ENCODE measurements around the gene CRIM1. TPM values are rescaled to one million over a fixed set of nuclear protein-coding genes. Genes with fewer than 3 reads are reported as not detected.
A peak's percentile ranks its signal among the peaks of the same experiment; 100 is the strongest.
"Not testable (repeated sequence)": the region's sequence is repeated elsewhere in the genome, so short reads cannot be mapped to it uniquely, and the experiment has no call there.

CRIM1 gene
- total RNA-seq, 1 experiment from 2014 or later, result 292 TPM

DNA sequence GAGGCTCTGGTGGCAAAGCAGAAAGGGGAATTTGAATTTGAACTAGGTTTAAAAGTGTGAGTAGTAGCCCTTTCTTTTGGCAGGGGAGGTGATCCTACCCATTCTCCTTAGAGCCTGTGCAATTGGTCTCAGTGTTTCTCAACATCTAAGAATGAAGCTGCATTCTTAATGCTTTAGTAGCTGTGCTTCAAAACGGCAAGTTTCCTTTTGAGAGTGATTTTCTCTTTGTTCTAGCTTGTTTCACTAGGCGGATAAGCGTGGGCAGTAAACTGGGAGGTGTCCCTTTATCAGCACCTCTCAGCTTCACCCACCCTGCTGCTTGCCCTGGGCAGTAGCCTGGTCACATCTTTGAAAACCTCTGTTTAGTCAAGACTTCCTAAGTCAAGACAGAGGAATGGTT is 6.7 kb downstream of the CRIM1 start:
- H3K36me3 Mint-ChIP-seq (ENCODE audit: insufficient read depth, unreplicated experiment), result peaks cover 83% of the 10 kb centered on the region
- no peaks in the 10 kb centered on the region for H3K27me3 Mint-ChIP-seq (ENCODE audit: insufficient read depth, unreplicated experiment)
- H3K4me1 Mint-ChIP-seq (ENCODE audit: low read depth, unreplicated experiment), result peaks cover 75% of the 10 kb centered on the region
- Histone ChIP-seq H3K36me3 (ENCODE audit: control insufficient read depth, insufficient read depth, low read length) (peaks cover 1% of the 10 kb centered on the region; the same call in 1 of the 2 replicates), H3K4me1 (peaks cover 83% of the 10 kb centered on the region), H3K9me3 (no peaks in the 10 kb centered on the region), H3K27me3 (replicated peaks; ENCODE audit: control insufficient read depth, insufficient read depth, low read length) (no peaks in the 10 kb centered on the region), H3K4me3 (ENCODE audit: low read depth, low read length) (no peak overlapping the region)
- POLR2A ChIA-PET, result no interaction called here
- H3K27ac Mint-ChIP-seq (ENCODE audit: unreplicated experiment), result peak overlapping the region; percentile 1
- H3K9me3 Mint-ChIP-seq (ENCODE audit: unreplicated experiment), result no peaks in the 10 kb centered on the region
- no TSS peak for BruUV-seq (replicated peaks)
- no peak for TF ChIP-seq CTCF (IDR thresholded peaks at IDR 0.05; ENCODE audit: insufficient read depth in 1 of 2, low read depth in 1 of 2, low read length in 1 of 2, severe bottlenecking in 1 of 2, unreplicated experiment in 1 of 2)
- CTCF ChIA-PET, result no interaction called here
- intact Hi-C loops (cut with micrococcal nuclease; ENCODE audit: unreplicated experiment), result loop anchor here (2.0 kb wide), 1 partner anchor 37 kb away; no protein-coding TSS in a partner anchor
- peak overlapping the region; percentile 5 for H3K4me3 Mint-ChIP-seq (ENCODE audit: unreplicated experiment)
- no peak for DNase-seq

GRCh38 chr2:36363085-36363484 is 7.5 kb downstream of the CRIM1 start:
- DNase-seq; H3K4me3 ChIP-seq (ENCODE audit: low read depth, low read length); H3K9me3 ChIP-seq; POLR2A ChIA-PET; H3K9me3 Mint-ChIP-seq (ENCODE audit: unreplicated experiment); H3K27me3 Mint-ChIP-seq (ENCODE audit: insufficient read depth, unreplicated experiment); CTCF ChIA-PET; H3K27ac Mint-ChIP-seq (ENCODE audit: unreplicated experiment); BruUV-seq (replicated peaks); H3K36me3 ChIP-seq (ENCODE audit: control insufficient read depth, insufficient read depth, low read length); H3K27me3 ChIP-seq (replicated peaks; ENCODE audit: control insufficient read depth, insufficient read depth, low read length): not testable (repeated sequence)
- Mint-ChIP-seq H3K4me1 (ENCODE audit: low read depth, unreplicated experiment) (peaks cover 82% of the 10 kb centered on the region), H3K4me3 (ENCODE audit: unreplicated experiment) (peak overlapping the region; percentile 22), H3K36me3 (ENCODE audit: insufficient read depth, unreplicated experiment) (peaks cover 83% of the 10 kb centered on the region)
- H3K4me1 ChIP-seq, result peaks cover 91% of the 10 kb centered on the region
- intact Hi-C loops (cut with micrococcal nuclease; ENCODE audit: unreplicated experiment), result loop anchor here (2.0 kb wide), 1 partner anchor 36 kb away; no protein-coding TSS in a partner anchor

- no TSS peak for BruUV-seq (replicated peaks)
- Mint-ChIP-seq H3K9me3 (ENCODE audit: unreplicated experiment) (no peaks in the 10 kb centered on the region), H3K27me3 (ENCODE audit: insufficient read depth, unreplicated experiment) (no peaks in the 10 kb centered on the region), H3K4me1 (ENCODE audit: low read depth, unreplicated experiment) (peaks cover 76% of the 10 kb centered on the region), H3K27ac (ENCODE audit: unreplicated experiment) (peak overlapping the region; percentile 65), H3K36me3 (ENCODE audit: insufficient read depth, unreplicated experiment) (peaks cover 83% of the 10 kb centered on the region), H3K4me3 (ENCODE audit: unreplicated experiment) (peak overlapping the region; percentile 49)
- POLR2A ChIA-PET, result no interaction called here
- peaks cover 97% of the 10 kb centered on the region for H3K4me1 ChIP-seq
- H3K36me3 ChIP-seq (ENCODE audit: control insufficient read depth, insufficient read depth, low read length), result no peaks in the 10 kb centered on the region; the same call in 1 of the 2 replicates
- H3K9me3 ChIP-seq, result no peaks in the 10 kb centered on the region
- no peak for TF ChIP-seq CTCF (IDR thresholded peaks at IDR 0.05; ENCODE audit: insufficient read depth in 1 of 2, low read depth in 1 of 2, low read length in 1 of 2, severe bottlenecking in 1 of 2, unreplicated experiment in 1 of 2)
- no peak for DNase-seq
- CTCF ChIA-PET, result interaction anchor here (1.2 to 1.4 kb wide), 2 partner anchors 93 to 141 kb away, joined by 3 to 4 read pairs; no protein-coding TSS in a partner anchor
- no peak overlapping the region for H3K4me3 ChIP-seq (ENCODE audit: low read depth, low read length)
- no peaks in the 10 kb centered on the region for H3K27me3 ChIP-seq (replicated peaks; ENCODE audit: control insufficient read depth, insufficient read depth, low read length)
- intact Hi-C loops (cut with micrococcal nuclease; ENCODE audit: unreplicated experiment), result loop anchor here (1.0 kb wide), 1 partner anchor 8 kb away; no protein-coding TSS in a partner anchor
Observed at GRCh38 chr2:36366491-36367120, 11.0 kb downstream of the CRIM1 start.

All from Caco-2 (cell line).